HG02642 (cell line): ENCODE measurements around the gene DNAJC10.
"Not testable (repeated sequence)": the region's sequence is repeated elsewhere in the genome, so short reads cannot be mapped to it uniquely, and the experiment has no call there.

Experiments
- ATAC-seq: cut with Tn5 transposase; IDR thresholded peaks from one replicate; pipeline ENCODE4 v1.9.1; 2021; ENCODE audit warnings: mild to moderate bottlenecking; ENCODE audit not compliant: unreplicated experiment, poor library complexity

The DNAJC10 gene

GRCh38 chr2:182724656-182725055, 8.6 kb downstream of the DNAJC10 start:
- ATAC-seq = no peak

GRCh38 chr2:182726473-182726872, 10.4 kb downstream of the DNAJC10 start:
- ATAC-seq = no peak

- ATAC-seq = no peak
Observed at GRCh38 chr2:182728014-182728413, 12.0 kb downstream of the DNAJC10 start.

- ATAC-seq = no peak
Observed at GRCh38 chr2:182729710-182730339, 13.8 kb downstream of the DNAJC10 start.

GRCh38 chr2:182730486-182730885, 14.4 kb downstream of the DNAJC10 start:
- no peak for ATAC-seq

GRCh38 chr2:182732736-182733135, 16.7 kb downstream of the DNAJC10 start:
- ATAC-seq = no peak

- no peak for ATAC-seq
Observed at GRCh38 chr2:182733572-182733971, 17.5 kb downstream of the DNAJC10 start.

- ATAC-seq = not testable (repeated sequence)
Observed at GRCh38 chr2:182736856-182737255, 20.8 kb downstream of the DNAJC10 start.

GRCh38 chr2:182740701-182741100, 24.6 kb downstream of the DNAJC10 start:
- ATAC-seq = no peak

GRCh38 chr2:182741620-182742019, 25.6 kb downstream of the DNAJC10 start:
- ATAC-seq = no peak

- ATAC-seq = no peak
Observed at GRCh38 chr2:182744490-182744889, 28.4 kb downstream of the DNAJC10 start.

GRCh38 chr2:182745061-182745460, 29.0 kb downstream of the DNAJC10 start:
- no peak for ATAC-seq

GRCh38 chr2:182745894-182746293, 29.8 kb downstream of the DNAJC10 start:
- ATAC-seq = not testable (repeated sequence)

GRCh38 chr2:182754231-182754630, 38.2 kb downstream of the DNAJC10 start:
- ATAC-seq = no peak

GRCh38 chr2:182758379-182758778, 42.3 kb downstream of the DNAJC10 start:
- ATAC-seq = no peak

GRCh38 chr2:182761903-182762302, 45.8 kb downstream of the DNAJC10 start:
- ATAC-seq = no peak

GRCh38 chr2:182763311-182763912, 47.4 kb downstream of the DNAJC10 start:
- no peak for ATAC-seq

- no peak for ATAC-seq
Observed at GRCh38 chr2:182766626-182767025, 50.6 kb downstream of the DNAJC10 start.

- ATAC-seq = no peak
Observed at GRCh38 chr2:182767578-182767977, 51.5 kb downstream of the DNAJC10 start.

GRCh38 chr2:182768950-182769349, 52.9 kb downstream of the DNAJC10 start:
- ATAC-seq = not testable (repeated sequence)

GRCh38 chr2:182779323-182779722, 63.3 kb downstream of the DNAJC10 start:
- ATAC-seq = no peak

- ATAC-seq = not testable (repeated sequence)
Observed at GRCh38 chr2:182781099-182781498, 65.0 kb downstream of the DNAJC10 start.
